Osteocyte (in vitro differentiated cells): ENCODE results near the gene IKZF3. TPM values are rescaled to one million over a fixed set of nuclear protein-coding genes. Genes with fewer than 3 reads are reported as not detected.

Experiments used
- DNase-seq: peaks from one replicate; pipeline ENCODE4 v3.0.0; 2021; ENCODE audit warnings: mixed read lengths; ENCODE audit not compliant: unreplicated experiment; ENCODE audit errors: extremely low spot score
- H3K27ac Mint-ChIP-seq: one replicate; pipeline ENCODE4 v1.8.0; 2021; ENCODE audit warnings: mild to moderate bottlenecking, mixed read lengths; ENCODE audit not compliant: unreplicated experiment
- H3K27me3 Mint-ChIP-seq: one replicate; pipeline ENCODE4 v1.8.0; 2021; ENCODE audit warnings: mixed read lengths; ENCODE audit not compliant: unreplicated experiment
- H3K36me3 Mint-ChIP-seq: one replicate; pipeline ENCODE4 v1.8.0; 2021; ENCODE audit warnings: mixed read lengths; ENCODE audit not compliant: unreplicated experiment
- H3K4me1 Mint-ChIP-seq: one replicate; pipeline ENCODE4 v1.8.0; 2021; ENCODE audit warnings: mixed read lengths; ENCODE audit not compliant: unreplicated experiment
- H3K4me3 Mint-ChIP-seq: one replicate; pipeline ENCODE4 v1.8.0; 2021; ENCODE audit warnings: mild to moderate bottlenecking, moderate library complexity, mixed read lengths; ENCODE audit not compliant: unreplicated experiment
- H3K9me3 Mint-ChIP-seq: one replicate; pipeline ENCODE4 v1.8.0; 2021; ENCODE audit warnings: mixed read lengths; ENCODE audit not compliant: unreplicated experiment
- CTCF ChIP-seq: fragments of 200-600 bp; sonication (generic); IDR thresholded peaks from 2 replicates; pipeline ENCODE4 v1.5.0; 2021; ENCODE audit warnings: antibody characterized with exemption, mild to moderate bottlenecking, moderate library complexity
- total RNA-seq: library from RNA; stranded (reverse); gene quantifications from 2 replicates; pipeline ENCODE4 v1.2.1, GENCODE V29; 2021

IKZF3 gene
- total RNA-seq, 1 donor from 2014 or later, result not detected

- no peak for DNase-seq
- Mint-ChIP-seq H3K36me3 (no peaks in the 10 kb centered on the region), H3K27me3 (peaks cover 74% of the 10 kb centered on the region), H3K9me3 (no peaks in the 10 kb centered on the region), H3K4me1 (no peaks in the 10 kb centered on the region), H3K27ac (no peak overlapping the region), H3K4me3 (no peak overlapping the region)
- no peak for TF ChIP-seq CTCF
These were observed 82.3 kb downstream of the IKZF3 start for GRCh38 chr17:39781861-39782213.

GRCh38 chr17:39781031-39781860 is 82.9 kb downstream of the IKZF3 start:
- Mint-ChIP-seq H3K4me1 (no peaks in the 10 kb centered on the region), H3K9me3 (no peaks in the 10 kb centered on the region), H3K4me3 (no peak overlapping the region), H3K27ac (no peak overlapping the region), H3K36me3 (no peaks in the 10 kb centered on the region), H3K27me3 (peaks cover 76% of the 10 kb centered on the region)
- DNase-seq, result no peak
- no peak for TF ChIP-seq CTCF

- H3K27me3 Mint-ChIP-seq, result peaks cover 77% of the 10 kb centered on the region
- no peak for DNase-seq
- no peaks in the 10 kb centered on the region for H3K36me3 Mint-ChIP-seq
- no peak overlapping the region for H3K27ac Mint-ChIP-seq
- H3K4me3 Mint-ChIP-seq, result no peak overlapping the region
- H3K9me3 Mint-ChIP-seq, result no peaks in the 10 kb centered on the region
- no peaks in the 10 kb centered on the region for H3K4me1 Mint-ChIP-seq
- no peak for TF ChIP-seq CTCF
These were observed 86.4 kb downstream of the IKZF3 start for GRCh38 chr17:39777534-39778365.

GRCh38 chr17:39776252-39776651 is 87.9 kb downstream of the IKZF3 start:
- no peak for TF ChIP-seq CTCF
- peaks cover 74% of the 10 kb centered on the region for H3K27me3 Mint-ChIP-seq
- no peak overlapping the region for H3K4me3 Mint-ChIP-seq
- DNase-seq, result no peak
- H3K36me3 Mint-ChIP-seq, result no peaks in the 10 kb centered on the region
- H3K9me3 Mint-ChIP-seq, result no peaks in the 10 kb centered on the region
- H3K4me1 Mint-ChIP-seq, result no peaks in the 10 kb centered on the region
- H3K27ac Mint-ChIP-seq, result no peak overlapping the region

- no peak for DNase-seq
- no peak for TF ChIP-seq CTCF
- Mint-ChIP-seq H3K9me3 (no peaks in the 10 kb centered on the region), H3K4me1 (no peaks in the 10 kb centered on the region), H3K36me3 (no peaks in the 10 kb centered on the region), H3K4me3 (no peak overlapping the region), H3K27ac (no peak overlapping the region), H3K27me3 (peaks cover 72% of the 10 kb centered on the region)
These were observed 89.1 kb downstream of the IKZF3 start for GRCh38 chr17:39775031-39775430.
